ENCODE results near the gene P2RX4.
"Not testable (repeated sequence)": the region's sequence is repeated elsewhere in the genome, so short reads cannot be mapped to it uniquely, and the experiment has no call there.

Gene P2RX4

DNA sequence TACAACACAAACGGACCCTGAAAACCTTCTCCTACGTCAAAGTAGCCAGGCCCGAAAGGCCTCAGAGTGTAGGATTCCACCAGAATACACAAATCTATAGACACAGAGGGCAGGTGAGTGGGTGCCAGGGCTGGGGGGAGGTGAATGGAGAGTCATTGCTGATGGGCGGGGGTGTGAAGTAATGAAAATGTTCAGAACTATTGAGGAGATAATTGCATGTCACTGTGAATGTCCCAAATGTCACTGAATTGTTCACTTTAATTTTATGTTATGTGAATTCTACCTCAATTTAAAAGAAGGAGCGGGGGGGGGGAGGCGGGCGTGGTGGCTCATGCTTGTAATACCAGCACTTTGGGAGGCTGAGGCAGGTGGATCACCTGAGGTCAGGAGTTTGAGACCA lies 36.0 kb downstream of the P2RX4 start:
- DNase-seq = no peak

DNA sequence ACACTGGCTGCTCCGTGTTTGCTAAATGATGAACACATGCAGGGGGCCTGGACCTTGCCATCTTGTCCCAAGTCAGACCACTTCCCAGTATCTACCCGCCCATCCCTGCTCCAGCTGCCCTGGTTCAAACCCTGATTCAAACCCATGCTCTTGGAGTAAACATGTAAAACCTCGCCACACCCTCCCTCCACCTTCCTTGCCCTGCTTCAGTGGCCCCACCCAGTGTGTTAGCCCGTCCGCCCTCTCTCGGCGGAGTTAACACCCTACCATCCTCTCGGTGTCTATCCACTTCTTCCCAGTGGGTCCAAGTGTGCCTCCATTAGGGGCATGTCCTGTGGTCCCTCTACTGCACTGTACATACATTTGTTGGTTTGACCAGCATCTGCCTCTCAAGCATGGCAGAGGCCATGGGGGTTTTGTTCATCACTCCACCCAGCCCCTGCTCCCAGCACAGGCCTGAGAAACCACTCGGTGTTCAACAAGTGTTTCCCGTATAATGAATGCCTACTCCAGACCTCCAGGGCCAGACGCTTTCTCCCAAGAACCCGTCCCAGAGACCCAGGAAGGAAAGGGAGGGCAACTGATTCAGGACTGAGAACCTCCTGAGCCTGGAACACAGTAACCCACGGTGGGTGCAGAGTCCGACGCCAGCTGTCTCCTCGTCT lies 37.1 kb downstream of the P2RX4 start:
- no peak for DNase-seq

DNA sequence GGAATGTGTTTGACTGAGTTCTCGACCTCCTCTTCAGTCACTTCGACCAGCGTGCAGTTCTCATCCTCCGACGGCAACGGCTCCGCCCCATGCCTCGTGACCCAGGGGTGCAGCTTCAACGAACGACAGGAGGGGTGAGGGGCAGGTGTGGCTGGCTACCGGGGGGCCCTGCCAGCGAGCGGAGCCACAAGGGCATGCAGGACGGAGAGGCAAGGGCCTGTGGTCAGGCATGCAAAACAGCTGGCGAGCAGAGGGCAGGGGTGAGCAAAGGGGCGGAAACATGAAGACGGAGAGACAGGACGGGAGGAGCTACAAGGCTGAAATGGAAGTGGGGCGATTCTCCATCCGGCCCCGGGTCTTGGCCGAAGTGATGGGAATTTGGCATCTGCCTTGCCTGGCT lies 38.7 kb downstream of the P2RX4 start:
- no peak for DNase-seq

DNA sequence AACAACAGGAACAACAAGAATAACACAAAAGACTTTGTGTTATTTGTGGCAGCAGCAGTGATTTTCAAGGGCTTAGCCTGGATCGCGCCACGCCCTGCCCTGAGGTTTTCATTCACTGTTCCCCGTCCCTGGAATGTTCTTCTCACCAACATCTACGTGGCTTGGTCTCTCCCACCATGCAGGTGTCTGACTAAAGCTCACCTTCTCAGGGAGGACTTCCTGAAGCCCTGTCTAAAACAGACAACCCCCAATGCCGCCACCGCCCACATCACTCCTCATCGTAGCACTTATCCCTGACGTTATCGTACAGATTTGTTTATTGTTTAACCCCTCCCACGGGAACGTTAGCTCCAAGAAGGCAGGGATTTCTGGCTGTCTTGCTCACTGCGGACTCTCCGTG lies 40.4 kb downstream of the P2RX4 start:
- no peak for DNase-seq

DNA sequence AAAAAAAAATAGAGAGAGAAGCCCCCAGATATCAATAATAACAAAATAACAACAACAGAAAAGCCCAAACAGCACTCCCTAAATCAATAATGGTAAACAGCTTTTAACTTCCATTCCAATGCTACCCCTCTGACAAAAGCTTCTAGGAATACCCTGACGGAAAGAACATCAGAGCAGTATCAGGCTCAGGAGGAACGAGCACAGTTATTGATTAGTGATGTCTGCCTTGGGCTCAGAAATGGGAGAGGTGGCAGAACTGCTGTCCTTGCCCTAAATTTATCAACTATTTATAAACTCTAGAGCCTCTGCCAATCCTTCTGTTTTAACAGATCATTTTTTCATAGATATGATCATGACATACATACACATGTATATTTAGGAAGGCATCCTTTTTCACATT lies 41.9 kb downstream of the P2RX4 start:
- no peak for DNase-seq

DNA sequence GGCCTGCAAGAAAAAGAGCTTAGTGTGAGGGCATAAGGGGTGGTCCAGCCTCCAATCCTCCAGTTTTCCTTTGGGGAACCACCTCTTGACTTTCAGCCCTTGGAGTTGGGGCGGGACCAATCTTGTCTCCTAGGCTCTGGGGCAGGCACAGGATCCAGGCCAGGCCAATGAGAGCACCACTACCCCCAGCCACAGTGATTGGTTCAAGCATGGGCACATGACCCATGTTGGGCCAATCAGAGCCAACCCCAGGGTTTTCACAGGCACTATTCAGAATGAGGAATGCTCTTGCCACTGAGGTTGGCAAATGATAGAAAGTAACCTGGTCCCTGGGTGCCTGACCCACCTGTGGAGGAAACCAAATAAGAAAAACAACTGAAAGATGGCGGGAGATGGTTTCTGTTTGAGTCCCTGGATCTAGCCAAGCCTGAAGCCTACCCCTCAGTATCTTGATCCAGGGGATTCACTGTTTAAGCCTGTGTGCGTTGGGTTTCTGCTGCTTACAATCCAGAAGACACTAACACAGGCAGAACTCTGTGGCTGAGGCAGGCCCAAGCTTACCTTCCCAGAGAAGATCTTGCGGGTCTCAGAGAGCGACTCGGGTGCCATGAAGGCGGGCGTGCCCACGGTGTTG lies 42.9 kb downstream of the P2RX4 start:
- DNase-seq = no peak

DNA sequence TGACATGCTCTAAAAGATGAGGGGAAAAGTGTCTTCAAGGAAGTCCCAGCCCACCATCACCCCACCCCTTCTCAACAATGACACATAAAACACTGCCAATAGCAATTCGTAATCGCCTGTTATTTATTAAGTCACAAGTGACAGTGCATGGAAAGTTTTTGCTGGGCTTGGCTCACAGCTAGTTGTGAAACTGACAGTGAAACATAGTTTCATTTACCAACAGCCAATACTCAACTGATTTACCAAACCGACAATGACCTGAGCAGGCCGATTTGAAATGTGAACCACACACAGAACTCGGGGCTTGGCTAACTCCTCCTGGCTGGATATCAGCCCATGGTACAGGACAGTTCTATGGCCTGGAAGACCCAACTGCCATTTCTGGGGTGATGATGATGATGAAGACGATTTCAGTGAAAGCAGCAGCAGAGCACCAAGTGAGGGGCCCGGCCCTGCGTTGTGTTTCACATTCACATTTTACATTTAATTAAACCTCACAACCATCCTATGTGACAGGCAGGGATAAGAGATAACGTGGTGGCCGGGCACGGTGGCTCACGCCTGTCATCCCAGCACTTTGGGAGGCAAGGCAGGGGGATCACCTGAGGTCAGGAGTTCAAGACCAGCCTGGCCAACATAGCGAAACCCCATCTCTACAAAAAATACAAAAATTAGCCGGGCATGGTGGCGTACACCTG lies 43.9 kb downstream of the P2RX4 start:
- no peak for DNase-seq

DNA sequence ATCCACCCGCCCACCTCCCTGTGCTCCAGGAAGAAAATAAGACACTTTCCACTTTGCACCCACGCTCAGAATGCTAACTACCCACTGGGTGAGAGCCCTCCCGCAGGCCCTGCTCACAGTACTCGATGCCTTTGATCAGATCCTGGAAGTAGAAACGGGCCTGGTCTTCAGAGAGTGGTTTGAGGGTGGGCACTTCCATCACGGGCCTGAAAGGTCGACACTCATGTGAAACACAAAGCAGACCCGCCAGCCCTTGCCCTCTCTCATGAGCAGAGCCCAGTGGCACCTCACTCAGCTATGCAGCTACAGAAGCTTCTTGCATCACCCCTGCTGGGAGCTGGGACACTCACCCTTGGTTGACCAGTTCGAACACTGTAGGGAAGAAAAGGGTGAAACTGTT lies 45.5 kb downstream of the P2RX4 start:
- no peak for DNase-seq

DNA sequence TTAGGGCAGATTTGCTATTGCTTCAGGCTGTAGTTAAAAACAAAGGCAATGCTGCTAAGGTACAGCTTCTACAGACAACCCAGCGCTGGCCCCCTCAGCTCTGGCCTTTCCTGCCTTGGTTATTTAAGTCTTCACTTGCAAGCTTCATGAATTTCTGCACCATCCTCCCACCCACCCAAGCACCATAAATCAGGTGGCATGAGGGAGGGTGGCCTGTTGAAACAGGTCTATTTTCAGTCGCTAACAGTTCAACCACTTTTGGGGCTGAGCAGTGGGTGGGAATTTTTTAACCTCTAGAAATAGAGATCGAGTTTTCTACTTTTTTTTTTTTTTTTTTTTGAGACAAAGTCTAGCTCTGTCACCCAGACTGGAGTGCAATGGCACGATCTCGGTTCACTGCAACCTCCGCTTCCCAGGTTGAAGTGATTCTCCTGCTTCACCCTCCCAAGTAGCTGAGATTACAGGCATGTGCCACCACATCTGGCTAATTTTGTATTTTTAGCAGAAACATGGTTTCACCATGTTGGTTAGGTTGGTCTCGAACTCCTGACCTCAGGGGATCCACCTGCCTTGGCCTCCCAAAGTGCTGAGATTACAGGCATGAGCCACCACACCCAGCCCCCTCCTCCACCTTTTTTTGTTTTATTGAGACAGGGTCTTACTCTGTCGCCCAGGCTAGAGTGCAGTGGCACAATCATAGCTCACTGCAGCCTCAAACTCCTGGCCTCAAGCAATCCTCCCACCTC lies 47.9 kb downstream of the P2RX4 start:
- DNase-seq = not testable (repeated sequence)

DNA sequence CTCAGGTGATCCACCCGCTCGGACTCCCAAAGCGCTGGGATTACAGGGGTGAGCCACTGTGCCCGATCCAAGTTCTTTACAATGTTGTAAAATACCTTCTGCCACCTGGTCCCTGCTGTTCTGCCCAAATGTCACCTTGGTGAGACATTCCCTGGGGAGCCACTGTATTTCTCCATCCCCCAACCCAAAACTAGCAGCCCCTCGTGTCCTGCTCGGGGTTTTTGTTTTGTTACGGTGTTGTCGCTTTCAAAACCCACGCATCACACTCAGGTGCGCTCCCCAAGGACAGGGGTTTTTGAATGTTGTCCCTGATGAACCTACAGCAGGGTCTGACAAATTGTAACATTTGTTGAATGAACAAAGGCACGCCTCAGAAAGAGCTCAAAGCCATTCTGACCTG lies 49.1 kb downstream of the P2RX4 start:
- DNase-seq = no peak

DNA sequence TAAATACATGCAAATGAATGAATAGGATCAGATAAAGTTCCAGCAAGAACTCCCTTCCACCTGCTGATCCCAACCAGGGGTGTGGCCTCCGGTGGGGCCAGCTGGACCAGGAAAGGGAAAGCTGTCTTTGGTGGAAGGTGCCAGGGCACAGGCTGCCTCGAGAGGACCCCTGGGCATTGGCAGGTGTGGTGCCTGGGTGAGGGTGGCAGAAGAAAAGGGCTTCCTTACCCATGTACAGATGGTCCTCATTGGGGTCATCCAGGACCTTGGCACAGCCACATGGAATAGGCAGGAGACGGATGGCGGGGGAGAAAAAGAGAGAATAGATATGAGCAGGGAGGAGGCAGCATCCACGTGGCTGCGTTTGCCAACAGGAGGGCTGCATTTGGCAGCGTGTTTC lies 50.2 kb downstream of the P2RX4 start:
- no peak for DNase-seq

DNA sequence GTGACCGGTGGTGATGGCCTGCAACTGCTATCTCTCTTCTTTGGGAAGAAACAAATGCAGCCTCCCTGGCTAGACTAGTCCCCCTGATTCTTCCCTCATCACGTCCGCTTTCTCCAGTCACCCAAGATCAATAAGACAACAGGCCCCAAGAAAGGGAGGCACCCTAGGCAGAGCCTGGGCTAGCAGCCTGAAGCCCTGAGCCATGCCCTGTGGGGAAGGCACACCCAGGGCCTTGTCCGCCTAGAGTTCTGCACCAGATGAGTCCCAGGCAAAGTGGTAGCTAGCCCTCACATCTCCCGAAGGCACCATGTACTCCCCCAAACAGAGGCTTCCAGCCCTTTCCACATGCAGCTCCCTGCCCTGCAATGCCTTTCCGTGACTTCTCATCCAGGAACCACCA lies 51.5 kb downstream of the P2RX4 start:
- no peak for DNase-seq

DNA sequence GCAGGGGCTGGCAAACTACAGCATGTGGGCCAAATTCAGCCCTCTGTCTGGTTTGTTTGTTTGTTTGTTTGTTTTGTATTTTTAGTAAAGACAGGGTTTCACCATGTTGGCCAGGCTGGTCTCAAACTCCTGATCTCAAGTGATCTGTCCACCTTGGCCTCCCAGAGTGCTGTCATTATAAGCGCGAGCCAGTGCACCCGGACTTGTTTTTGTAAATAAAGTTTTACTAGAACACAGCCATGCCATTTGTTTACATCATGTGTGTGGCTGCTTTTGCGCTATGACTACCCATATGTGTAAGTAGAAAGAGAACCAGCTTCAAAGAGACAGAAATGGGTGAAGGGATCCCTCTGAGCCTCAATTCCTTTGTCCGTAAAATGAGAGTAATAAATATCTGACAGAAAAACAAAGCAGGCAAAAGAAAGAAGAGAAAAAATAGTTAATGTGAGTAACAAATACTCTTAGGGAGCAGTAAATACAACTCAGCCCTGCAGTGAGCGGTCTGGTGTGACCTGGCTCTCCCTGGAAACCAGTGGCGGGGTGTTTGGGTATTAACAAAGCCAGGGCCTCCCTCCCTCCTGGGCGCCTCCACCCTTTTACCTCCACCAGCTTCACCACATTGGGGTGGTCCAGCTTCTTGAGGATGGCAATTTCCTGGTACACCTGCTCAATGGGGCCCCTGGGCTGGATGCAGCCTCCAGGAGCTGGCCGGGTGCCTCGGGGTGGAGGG lies 53.4 kb downstream of the P2RX4 start:
- DNase-seq = no peak

DNA sequence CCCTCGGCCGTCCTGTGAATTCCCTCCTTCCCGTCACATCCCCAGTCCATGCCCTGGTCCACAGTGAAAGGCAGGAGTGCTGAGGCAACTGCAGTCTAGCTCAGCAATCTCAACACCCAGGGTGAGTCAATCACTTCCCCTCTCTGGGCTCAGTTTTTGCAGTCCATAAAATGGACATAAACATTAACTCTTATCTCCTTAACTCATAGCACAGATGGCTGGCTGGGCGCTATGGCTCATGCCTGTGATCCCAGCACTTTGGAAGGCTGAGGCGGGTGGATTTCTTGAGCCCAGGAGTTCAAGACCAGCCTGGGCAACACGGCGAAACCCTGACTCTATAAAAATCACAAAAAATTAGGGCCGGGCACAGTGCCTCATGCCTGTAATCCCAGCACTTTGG lies 54.2 kb downstream of the P2RX4 start:
- no peak for DNase-seq

DNA sequence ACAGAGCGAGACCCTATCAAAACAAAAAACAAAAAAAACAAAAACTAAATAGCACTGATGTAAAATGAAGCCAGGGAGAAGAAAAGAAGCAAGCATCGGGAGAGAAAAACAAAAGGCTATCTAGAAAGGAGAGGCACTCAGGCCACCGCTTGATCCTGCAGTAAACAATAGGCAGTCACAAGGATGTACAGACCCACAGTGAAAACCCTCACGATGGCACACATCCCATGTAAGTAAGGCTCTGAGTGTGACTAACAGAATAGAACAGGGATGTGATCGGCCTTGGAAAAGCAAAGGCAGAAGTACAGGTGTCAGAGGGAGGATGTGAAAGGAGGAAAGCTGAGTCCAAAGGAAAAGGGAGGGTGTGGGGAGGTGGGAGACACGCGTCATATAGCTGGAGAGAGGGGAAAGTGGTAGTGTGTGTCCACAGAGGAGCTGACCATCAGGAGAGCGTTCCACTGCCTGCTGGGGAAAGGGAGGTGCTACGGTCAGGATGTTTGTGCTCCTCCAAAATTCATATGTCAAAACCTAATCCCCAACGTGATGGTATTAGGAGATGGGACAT lies 55.1 kb downstream of the P2RX4 start:
- DNase-seq = no peak

DNA sequence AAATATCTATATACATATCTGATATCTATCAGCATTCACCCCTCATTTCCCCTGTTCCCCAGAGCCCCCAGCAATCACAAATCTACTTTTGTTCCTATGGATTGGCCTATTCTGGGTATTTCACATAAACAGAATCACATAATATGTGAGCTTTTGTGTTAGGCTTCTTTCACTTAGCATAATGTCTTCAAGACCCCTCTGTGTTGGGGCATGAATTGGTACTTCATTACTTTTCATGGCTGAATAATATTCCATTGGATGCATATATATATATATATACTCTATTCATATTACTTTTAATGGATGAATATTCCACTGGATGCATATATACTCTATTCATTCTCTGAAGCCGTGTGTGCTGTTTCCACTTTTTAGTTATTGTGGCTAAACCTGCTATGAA lies 57.9 kb downstream of the P2RX4 start:
- no peak for DNase-seq

DNA sequence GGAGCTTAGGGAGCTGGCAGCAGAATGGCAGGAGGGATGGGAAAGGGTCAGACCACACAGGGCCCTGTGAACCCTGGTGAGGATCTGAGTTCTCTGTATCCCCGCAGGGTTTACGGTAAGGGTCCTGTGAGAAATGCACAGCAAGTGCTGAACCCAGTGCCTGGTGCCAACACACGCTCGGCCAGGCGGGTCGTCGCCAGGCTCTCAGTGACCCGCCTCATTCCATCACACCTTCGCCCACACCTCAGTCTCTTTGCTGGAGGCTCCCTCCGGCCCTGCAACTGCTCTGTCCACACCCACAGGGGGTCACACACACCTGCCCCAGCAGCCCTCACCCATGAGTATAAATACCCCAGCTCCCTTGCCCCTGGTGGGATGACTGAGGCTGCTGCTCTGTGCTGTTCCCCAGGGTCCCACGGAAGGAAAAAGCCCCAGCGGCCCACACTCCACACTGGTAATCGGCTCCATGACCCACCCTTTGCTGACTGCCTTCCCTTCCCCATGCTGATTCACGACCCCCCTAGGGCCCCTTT lies 63.5 kb downstream of the P2RX4 start:
- no peak for DNase-seq

DNA sequence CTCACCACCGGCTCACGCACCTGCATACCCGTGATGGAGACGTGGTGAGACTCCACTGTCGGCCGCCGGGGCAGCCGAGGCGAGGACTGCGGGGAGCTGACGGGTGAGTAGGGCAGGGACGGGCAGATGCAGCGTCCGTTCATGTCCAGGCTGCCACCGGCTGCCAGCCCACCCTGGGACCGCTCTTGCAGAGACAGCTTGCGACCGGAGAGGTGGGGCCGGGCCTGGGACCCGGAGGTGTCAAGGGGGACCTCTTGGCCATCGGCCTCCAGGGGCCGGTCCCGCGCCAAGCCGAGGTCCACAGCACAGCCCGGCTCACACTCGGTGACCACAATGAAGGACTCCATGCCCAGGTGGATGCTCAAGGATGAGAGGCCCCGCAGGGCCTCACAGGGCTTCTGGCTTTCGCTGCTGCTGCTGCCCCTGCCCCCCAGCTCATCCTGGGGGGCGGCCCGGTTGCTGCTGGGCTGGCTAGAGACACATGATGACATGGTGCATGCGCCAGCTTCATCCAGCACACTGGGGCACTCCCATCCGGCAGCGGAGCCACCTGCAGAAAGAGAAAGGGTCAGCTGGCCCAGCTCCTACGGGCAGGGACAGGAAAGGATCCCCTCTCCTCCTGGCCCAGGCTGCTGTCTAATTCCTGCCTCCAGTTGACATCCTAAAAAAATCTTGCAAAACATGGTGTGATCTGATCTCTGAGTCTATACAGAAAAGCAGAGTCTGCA lies 64.3 kb downstream of the P2RX4 start:
- no peak for DNase-seq

DNA sequence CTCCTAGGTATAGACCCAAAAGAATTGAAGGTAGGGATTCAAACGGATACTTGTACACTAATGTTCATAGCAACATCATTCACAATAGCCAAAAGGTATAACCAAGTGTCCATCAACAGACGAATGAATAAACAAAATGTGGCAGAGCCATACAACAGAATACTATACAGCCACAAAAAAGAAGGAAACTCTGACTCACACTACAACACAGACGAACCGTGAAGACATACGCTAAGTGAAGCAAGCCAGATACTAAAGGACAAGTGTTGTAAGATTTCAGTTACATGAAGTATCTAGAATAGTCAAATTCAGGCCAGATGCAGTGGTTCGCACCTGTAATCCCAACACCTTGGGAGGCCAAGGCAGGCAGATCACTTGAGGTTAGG lies 67.4 kb downstream of the P2RX4 start:
- no peak for DNase-seq

DNA sequence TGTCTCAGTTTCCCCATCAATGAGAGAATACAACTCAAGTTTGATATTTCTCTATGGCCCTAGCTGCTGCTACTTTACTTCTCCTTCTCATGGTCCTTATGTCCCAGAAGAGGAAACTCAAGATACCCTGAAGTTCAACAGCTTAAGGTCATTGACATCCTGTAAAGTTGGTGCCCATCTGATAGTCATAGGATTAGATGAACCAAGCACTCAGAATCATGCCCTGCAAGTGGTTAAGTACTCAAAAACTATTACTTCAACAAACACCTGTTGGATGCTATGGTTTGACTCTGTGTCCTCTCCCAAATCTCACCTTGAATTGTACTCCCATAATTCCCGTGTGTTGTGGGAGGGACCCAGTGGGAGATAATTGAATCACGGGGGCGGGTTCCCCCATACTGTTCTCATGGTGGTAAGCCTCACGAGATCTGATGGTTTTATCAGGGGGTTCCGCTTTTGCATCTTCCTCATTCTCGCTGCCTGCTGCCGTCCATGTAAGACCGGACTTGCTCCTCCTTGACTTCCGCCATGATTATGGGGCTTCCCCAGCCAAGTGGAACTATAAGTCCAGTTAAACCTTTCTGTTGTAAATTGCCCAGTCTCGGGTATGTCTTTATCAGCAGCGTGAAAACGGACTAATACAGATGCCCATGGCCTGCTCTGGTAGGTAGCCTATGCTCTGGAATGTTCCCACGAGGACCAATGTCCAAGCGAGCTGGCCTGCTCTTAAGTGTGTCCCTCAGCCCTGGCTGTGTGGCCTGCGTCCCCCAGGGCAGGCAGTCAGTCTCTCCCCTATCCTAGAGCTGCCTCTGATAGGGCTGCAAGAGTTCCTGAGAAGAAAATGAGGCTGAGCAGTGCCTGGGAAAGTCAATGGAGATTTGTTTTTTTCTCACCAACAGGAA lies 68.5 kb downstream of the P2RX4 start:
- DNase-seq = no peak

DNA sequence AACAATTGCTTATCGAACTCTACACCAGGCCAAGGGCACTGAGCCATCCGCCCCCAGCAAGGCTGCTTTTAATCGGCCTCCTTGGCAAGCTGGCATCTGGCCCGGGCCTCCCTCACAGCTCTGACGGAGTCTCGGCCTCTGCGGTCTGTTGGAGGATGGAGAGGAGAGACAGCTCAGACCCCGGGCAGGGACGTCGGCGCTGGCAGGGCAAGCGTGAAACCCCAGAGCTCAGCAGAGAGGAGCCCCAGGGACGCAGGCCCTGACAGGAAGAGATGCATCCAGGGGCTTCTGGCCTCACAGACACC lies 69.1 kb downstream of the P2RX4 start:
- no peak for DNase-seq
